Globus pallidus (tissue), 1 donor: Measurements from ENCODE around the gene GABRR1.

Experiments
- DNase-seq: peaks from one replicate; pipeline ENCODE4 v3.0.0-alpha.2; 2015; ENCODE audit warnings: low spot score

The GABRR1 gene

GRCh38 chr6:89215391-89215790 lies 1.8 kb downstream of the GABRR1 start:
- DNase-seq: no peak

DNA sequence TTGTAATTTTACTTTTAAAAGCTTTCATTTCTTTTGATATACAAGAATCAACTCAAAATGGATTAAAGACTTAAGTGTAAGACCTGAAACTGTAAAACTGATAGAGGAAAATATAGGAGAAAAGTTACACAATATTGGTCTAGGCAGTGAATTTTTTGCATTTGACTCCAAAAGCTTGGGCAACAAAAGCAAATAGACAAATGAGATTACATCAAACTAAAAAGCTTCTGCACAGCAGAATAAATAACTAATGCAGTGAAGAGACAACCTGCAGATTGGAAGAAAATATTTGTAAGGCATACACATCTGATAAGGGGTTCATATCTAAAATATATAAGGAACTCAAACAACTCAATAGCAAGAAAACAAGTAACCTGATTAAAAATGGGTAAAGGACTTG lies 3.0 kb downstream of the GABRR1 start:
- DNase-seq: no peak

DNA sequence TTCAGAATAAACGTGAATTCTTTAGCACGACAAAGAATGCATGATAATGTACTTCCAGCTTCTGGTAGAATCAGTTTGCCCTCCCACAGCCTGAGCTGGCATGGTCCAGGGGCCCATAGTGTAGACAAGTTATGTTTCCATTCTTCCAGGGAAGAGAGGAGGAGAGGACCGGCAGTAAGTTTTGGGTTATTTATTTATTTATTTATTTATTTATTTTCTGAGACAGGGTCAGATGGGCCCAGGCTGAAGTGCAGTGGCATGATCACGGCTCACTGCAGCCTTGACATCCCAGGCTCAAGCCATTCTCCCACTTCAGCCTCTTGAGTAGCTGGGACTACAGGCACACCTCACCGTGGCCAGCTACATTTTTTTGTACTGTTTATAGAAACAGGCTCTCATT lies 4.7 kb downstream of the GABRR1 start:
- no peak for DNase-seq

DNA sequence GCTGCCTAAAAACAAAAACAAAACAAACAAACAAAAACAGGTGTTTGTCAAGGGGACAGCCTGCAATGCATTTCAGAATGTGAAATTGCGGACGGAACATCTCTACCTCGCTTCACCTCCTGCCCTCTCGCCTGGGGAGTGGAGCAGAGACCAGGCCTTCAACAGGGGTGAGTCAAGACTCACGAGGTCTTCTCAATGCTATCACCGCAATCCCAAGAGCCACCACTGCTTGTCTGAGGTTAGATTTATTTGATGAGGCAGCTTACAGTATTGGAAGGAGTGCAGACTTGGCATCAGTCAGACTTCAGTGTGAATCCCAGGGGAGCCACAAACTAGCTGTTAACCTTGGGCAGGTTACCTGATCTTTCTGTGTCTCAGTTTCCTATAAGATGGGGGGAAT lies 7.7 kb downstream of the GABRR1 start:
- DNase-seq: no peak

- no peak for DNase-seq
Measured at GRCh38 chr6:89208551-89208950, 8.6 kb downstream of the GABRR1 start.

GRCh38 chr6:89205819-89206218 lies 11.3 kb downstream of the GABRR1 start:
- no peak for DNase-seq

DNA sequence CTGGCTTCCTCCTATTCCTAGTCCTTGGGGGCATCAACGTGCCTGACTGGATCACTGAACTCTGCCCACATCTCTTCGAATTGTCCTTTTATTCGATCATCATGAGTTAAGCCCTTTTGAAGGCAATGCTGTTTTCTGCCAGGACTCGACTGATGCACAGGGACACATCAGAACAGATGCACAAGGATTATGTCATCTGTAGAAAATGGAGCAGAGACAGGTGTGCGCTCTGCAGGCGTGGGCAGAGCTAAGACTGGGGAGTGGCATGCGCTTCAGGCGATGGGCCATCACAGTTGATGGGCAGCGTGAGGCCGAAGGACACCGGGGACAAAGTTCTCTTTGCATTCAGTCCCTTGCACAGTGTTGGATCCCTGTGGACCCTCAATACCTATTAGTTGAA lies 13.1 kb downstream of the GABRR1 start:
- DNase-seq: no peak

DNA sequence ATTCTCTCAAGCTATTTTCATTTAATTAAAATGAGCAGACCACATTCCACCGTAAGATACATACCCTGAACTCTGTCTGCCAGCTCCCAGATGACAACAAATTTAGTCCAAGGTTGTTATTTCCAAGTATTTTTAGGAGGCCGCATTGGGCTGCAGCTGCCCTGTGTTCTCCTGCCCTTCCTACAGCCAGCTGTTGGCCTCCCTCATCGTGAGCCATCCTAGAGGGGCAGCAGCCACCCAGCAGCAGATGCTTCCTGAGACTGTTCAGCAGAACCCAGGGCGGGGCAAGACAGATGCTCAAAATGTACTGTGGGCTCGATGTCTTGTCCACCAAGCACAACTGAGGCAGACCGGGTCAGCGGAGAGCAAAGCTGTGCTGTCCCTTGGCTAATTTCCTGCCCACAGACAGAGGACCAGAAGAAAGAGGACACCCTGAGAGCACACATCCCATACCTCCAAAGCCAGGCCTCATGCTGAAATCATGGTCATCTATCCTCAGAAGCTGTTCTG lies 16.4 kb downstream of the GABRR1 start:
- no peak for DNase-seq

DNA sequence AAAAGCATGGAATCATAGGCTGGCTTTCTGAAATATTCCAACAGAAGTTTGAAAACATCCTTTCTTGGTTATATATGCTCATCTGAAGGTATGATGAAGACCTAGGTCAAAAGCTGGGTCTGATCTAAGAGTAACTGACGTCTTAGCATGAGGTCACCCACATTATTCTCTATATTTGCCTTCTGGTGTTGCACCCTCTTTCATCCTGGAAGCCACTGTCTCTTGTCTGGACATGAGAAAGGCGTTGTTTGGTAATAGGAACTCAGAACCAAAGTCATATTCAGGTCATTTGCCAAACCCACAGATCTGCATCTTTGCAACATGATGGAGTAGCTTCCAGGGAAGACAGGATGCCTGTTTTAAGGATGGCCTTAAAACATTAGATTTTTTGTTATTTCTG lies 17.6 kb downstream of the GABRR1 start:
- DNase-seq: no peak

DNA sequence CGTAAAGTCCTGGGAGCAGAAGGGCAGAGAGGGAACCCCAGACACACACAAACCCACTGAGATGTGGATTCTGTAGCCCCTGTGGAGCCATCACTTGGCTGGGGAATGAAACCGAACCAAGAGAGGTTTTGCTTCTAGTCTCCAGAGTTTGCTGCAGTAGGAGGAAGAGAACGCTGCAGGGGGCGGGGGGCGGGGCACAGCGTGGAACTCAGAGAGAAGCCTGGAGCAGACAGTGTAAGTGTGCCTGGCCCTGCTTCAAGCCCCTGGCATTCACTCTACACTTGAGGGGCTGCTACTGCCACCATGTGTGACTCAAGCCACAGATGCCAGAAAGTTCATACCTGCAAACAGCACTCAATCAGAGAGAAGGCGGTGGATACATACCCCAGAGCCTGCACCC lies 18.9 kb downstream of the GABRR1 start:
- DNase-seq: no peak

- DNase-seq: no peak
Measured at GRCh38 chr6:89197141-89197540, 20.0 kb downstream of the GABRR1 start.

- no peak for DNase-seq
Measured at GRCh38 chr6:89194559-89194958, 22.6 kb downstream of the GABRR1 start.

- no peak for DNase-seq
Measured at GRCh38 chr6:89190741-89191140, 26.4 kb downstream of the GABRR1 start.

DNA sequence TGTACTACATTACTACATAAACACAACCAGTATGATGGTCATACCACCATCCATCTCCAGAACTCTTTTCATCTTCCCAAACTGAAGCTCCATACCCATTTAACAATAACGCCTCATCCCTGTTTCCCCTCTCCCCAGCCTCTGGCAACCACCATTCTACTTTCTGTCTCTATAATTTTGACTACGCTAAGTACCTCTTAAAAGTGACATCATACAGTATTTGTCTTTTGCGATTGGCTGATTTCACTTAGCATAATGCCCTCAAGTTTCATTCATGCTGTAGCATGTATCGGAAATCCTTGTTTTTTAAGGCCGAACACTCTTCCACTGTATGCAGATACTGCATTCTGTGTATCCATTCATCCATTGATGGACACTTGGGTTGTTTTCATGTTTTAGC lies 29.7 kb downstream of the GABRR1 start:
- DNase-seq: no peak

- DNase-seq: no peak
Measured at GRCh38 chr6:89186762-89187161, 30.4 kb downstream of the GABRR1 start.

- DNase-seq: no peak
Measured at GRCh38 chr6:89184344-89184743, 32.8 kb downstream of the GABRR1 start.

DNA sequence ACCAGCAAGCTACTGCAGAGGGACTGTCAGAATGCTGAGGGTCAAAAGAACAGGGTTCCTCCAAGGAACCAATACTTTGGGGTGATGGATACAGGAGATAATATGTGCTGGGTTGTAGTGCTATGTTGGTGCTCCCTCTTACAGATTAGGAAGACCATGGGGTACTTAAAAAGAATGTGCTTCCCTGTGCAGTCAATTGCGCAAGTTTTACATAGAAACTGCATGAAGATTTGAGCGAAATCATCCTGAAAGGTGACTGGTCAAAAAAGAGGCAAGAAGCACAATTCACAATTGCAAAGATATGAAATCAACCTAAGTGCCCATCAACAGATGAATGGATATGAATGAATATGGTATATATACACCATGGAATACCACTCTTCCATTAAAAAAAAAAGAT lies 33.9 kb downstream of the GABRR1 start:
- no peak for DNase-seq

DNA sequence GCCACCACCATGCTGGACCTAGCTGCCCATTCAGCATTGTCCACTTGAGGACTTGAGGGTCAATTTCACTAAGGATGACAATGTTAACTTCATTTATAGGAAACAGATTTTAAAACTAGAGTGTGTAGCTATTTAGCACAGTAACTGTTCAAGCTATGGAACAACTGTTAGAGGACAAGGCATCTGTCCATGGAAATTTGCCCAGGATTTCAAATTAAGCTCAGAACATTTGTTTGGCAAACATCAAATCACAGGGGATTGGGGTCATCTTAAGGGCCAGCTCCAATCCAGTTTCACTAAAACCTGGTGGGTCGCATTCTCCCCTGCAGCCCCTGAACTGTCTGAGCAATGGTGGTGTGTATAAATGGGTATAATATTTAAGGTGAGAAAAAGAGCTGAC lies 36.2 kb downstream of the GABRR1 start:
- DNase-seq: no peak

DNA sequence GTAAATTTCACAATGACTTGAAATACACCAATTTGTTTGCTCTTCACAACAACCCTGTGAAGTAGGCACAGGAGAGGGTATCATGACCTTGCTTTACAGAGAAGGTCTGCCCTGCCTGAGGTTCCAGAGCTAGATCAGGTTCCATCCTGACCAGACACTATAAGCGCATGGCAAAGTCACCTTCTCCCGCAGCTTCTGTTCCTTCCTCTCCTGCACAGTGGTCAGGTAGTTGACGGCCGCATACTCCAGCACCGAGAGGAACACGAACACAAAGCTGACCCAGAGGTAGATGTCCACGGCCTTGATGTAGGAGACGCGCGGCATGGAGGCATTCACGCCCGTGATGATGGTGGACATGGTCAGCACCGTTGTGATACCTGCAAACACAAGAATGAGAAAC lies 37.0 kb downstream of the GABRR1 start:
- DNase-seq: no peak

GRCh38 chr6:89173634-89174033 lies 43.5 kb downstream of the GABRR1 start:
- DNase-seq: no peak

DNA sequence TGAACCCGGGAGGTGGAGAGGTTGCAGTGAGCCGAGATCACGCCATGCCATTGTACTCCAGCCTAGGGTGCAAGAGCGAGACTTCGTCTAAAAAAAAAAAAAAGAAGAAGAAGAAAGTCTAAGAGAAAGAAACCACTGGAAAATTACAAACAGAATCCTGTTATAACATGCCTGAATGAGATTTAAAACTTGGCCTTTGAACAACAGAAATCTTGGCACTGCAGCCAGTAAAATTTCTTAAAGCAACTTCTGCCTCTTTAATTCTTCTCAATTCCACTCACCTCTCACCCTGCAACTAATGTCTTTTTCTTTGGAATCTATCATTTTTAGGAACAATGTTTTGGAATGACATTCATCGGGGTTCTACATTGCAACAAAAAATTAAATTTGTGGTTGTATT lies 45.0 kb downstream of the GABRR1 start:
- no peak for DNase-seq

DNA sequence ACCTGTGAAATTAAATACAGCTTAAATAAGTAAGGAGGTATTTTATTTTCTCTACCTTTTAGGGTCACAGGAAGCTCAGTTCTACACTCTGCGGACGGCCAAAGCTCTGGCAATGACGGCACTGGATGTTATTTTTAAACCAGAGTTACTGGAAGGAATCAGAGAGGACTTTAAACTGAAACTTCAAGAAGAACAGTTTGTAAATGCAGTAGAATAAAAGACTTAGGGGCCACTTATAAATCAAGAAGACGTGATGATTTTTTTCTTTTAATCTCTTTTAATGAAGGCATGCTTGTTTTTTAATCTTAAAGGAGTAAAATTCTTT lies 55.1 kb downstream of the GABRR1 start:
- DNase-seq: no peak

GRCh38 chr6:89161326-89162046 lies 55.7 kb downstream of the GABRR1 start:
- DNase-seq: no peak

DNA sequence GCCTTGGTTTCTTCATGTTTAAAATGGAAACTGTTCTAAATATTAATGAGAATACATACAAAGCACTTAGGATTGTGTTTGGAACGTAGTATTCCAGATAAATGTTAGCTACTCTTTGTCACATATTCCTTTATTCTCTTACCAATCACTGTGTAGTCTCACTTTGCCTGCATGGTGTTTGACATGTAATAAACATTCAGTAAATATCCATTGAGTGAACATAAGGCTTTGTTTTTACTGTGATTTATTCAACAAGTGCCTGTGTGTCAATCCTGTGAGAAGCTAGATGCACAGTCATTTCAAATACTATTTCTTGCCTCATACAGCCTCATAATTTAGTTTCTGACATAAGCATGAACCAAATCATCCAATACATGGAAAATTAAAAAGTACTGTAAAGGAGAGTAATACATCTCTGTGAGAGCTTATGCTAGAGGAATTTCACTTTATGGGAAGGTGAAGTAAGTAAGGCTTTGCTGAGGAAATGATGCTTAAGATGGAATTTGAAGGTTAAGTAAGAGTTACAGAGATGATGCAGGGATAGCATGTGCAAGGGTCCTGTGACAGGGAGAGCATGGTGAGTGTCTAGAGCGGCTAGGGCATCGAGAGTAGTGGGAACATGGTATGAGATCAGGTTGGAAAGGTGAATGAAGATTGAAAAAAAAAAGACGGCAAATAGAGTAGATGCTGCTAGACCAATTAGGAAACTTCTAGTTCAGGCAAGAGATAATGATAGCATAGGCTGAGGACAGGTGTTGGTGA lies 56.6 kb downstream of the GABRR1 start:
- DNase-seq: no peak
